IMR-90 (cell line): ENCODE measurements around the gene GRAMD1C. TPM values are rescaled to one million over a fixed set of nuclear protein-coding genes. Genes with fewer than 3 reads are reported as not detected.

Source experiments
- ATAC-seq: fragments of 200-7000 bp; cut with Tn5 transposase; 2 replicates; pipeline ENCODE4 v1.9.1; 2020; ENCODE audit warnings: low read depth, mild to moderate bottlenecking, moderate library complexity
- BruUV-seq: library from RNA; stranded (reverse); fragments of 400-500 nt; replicated peaks from 2 replicates; lab custom pipeline; 2021; lab: Mats Ljungman, UMichigan
- CTCF ChIA-PET: fragments of 300-600 bp; formaldehyde crosslinking; extraction: SDS; loops from one replicate; lab custom pipeline; 2021; ENCODE audit warnings: antibody characterized with exemption; lab: Yijun Ruan, JAX
- POLR2A ChIA-PET: fragments of 300-600 bp; sonication (Branson Sonifier 250); formaldehyde crosslinking; loops from one replicate; lab custom pipeline; 2022; ENCODE audit warnings: antibody characterized with exemption; ENCODE audit not compliant: unreplicated experiment; lab: Charles Lee
- DNase-seq: peaks from one replicate; pipeline ENCODE4 v3.0.0; 2013
- H2AFZ ChIP-seq: replicated peaks from 2 replicates; pipeline ENCODE3; 2013; ENCODE audit warnings: low read length, mild to moderate bottlenecking; ENCODE audit not compliant: poor library complexity
- H2AK5ac ChIP-seq: 2 replicates; pipeline ENCODE4 v1.6.1; 2013; ENCODE audit warnings: low read depth, low read length, inconsistent platforms
- H2AK9ac ChIP-seq: replicated peaks from 2 replicates; pipeline ENCODE3; 2013; ENCODE audit warnings: mild to moderate bottlenecking, low read depth, low read length, moderate library complexity; ENCODE audit not compliant: poor library complexity
- H2BK120ac ChIP-seq: 2 replicates; pipeline ENCODE4 v1.6.1; 2013; ENCODE audit warnings: low read depth, low read length, inconsistent platforms
- H2BK15ac ChIP-seq: 3 replicates; pipeline ENCODE4 v1.6.1; 2013; ENCODE audit warnings: low read depth, low read length, inconsistent platforms
- H2BK20ac ChIP-seq: 2 replicates; pipeline ENCODE4 v1.6.1; 2013; ENCODE audit warnings: low read depth, mild to moderate bottlenecking, inconsistent platforms, low read length, moderate library complexity
- H2BK5ac ChIP-seq: 2 replicates; pipeline ENCODE4 v1.6.1; 2013; ENCODE audit warnings: mild to moderate bottlenecking, low read depth, low read length, inconsistent platforms; ENCODE audit not compliant: poor library complexity, severe bottlenecking
- H3K14ac ChIP-seq: replicated peaks from 2 replicates; pipeline ENCODE4 v1.6.1; 2013; ENCODE audit warnings: low read depth, low read length, inconsistent platforms
- H3K18ac ChIP-seq: 2 replicates; pipeline ENCODE4 v1.6.1; 2013; ENCODE audit warnings: low read depth, low read length, control low read depth
- H3K23ac ChIP-seq: 2 replicates; pipeline ENCODE4 v1.6.1; 2013; ENCODE audit warnings: low read depth, low read length, inconsistent platforms
- H3K27ac ChIP-seq: 2 replicates; pipeline ENCODE4 v1.5.1; 2013; ENCODE audit warnings: mild to moderate bottlenecking, control low read depth, low read length; ENCODE audit not compliant: insufficient read depth
- H3K27me3 ChIP-seq: 2 replicates; pipeline ENCODE4 v1.6.1; 2013; ENCODE audit warnings: low read length; ENCODE audit not compliant: control insufficient read depth, insufficient read depth
- H3K36me3 ChIP-seq: 2 replicates; pipeline ENCODE4 v1.6.1; 2013; ENCODE audit warnings: low read length, mixed read lengths; ENCODE audit not compliant: control insufficient read depth, insufficient read depth
- H3K4ac ChIP-seq: 2 replicates; pipeline ENCODE4 v1.6.1; 2013; ENCODE audit warnings: low read depth, low read length, inconsistent platforms
- H3K4me1 ChIP-seq: 2 replicates; pipeline ENCODE4 v1.6.1; 2013; ENCODE audit warnings: low read length, mixed read lengths; ENCODE audit not compliant: control insufficient read depth, insufficient read depth
- H3K4me2 ChIP-seq: 2 replicates; pipeline ENCODE4 v1.6.1; 2013; ENCODE audit warnings: low read depth, mild to moderate bottlenecking, control low read depth, low read length, moderate library complexity
- H3K4me3 ChIP-seq: 2 replicates; pipeline ENCODE4 v1.5.1; 2013; ENCODE audit warnings: low read depth, mild to moderate bottlenecking, control low read depth, low read length, moderate library complexity; ENCODE audit not compliant: insufficient read depth
- H3K56ac ChIP-seq: 2 replicates; pipeline ENCODE4 v1.6.1; 2013; ENCODE audit warnings: low read length, inconsistent platforms; ENCODE audit not compliant: insufficient read depth; ENCODE audit errors: extremely low read depth
- H3K79me1 ChIP-seq, 2 experiments: 2 replicates each; pipeline ENCODE4 v1.6.1; 2013; ENCODE audit warnings: low read length in 2 of 2, inconsistent platforms in 1 of 2, low read depth in 1 of 2
- H3K9ac ChIP-seq: 2 replicates; pipeline ENCODE4 v1.6.1; 2013; ENCODE audit warnings: low read depth, low read length, control low read depth
- H3K9me1 ChIP-seq: 2 replicates; pipeline ENCODE4 v1.6.1; 2013; ENCODE audit warnings: low read length, inconsistent platforms; ENCODE audit not compliant: insufficient read depth
- H3K9me3 ChIP-seq: 2 replicates; pipeline ENCODE4 v1.6.1; 2013; ENCODE audit warnings: low read length; ENCODE audit not compliant: control insufficient read depth, insufficient read depth
- H4K20me1 ChIP-seq: 2 replicates; pipeline ENCODE4 v1.6.1; 2013; ENCODE audit warnings: low read length, inconsistent platforms; ENCODE audit not compliant: insufficient read depth
- H4K5ac ChIP-seq: 2 replicates; pipeline ENCODE4 v1.6.1; 2013; ENCODE audit warnings: mild to moderate bottlenecking, low read depth, low read length, control low read depth
- H4K8ac ChIP-seq, 2 experiments: 2 replicates each; pipeline ENCODE4 v1.6.1; 2013; ENCODE audit warnings: low read depth in 2 of 2, low read length in 2 of 2, control low read depth in 1 of 2, inconsistent platforms in 1 of 2
- H4K91ac ChIP-seq: 2 replicates; pipeline ENCODE4 v1.6.1; 2013; ENCODE audit warnings: low read depth, low read length, inconsistent platforms; ENCODE audit not compliant: insufficient read depth
- BHLHE40 ChIP-seq: fragments of 150-350 bp; IDR thresholded peaks from 2 replicates; pipeline ENCODE4 v1.6.1; 2016; ENCODE audit warnings: mild to moderate bottlenecking, low read depth, low read length
- CHD1 ChIP-seq: IDR thresholded peaks from 2 replicates; pipeline ENCODE4 v1.6.1; 2012; ENCODE audit warnings: low read depth, low read length, improper control_type of control experiment
- FOS ChIP-seq: fragments of 150-350 bp; IDR thresholded peaks from 2 replicates; pipeline ENCODE4 v1.6.1; 2016; ENCODE audit warnings: low read depth, low read length
- MXI1 ChIP-seq: IDR thresholded peaks from 2 replicates; pipeline ENCODE4 v1.6.1; 2012; ENCODE audit warnings: low read depth, mild to moderate bottlenecking, low read length, moderate library complexity, borderline replicate concordance
- NFE2L2 ChIP-seq: fragments of 150-350 bp; IDR thresholded peaks from 2 replicates; pipeline ENCODE4 v1.6.1; 2016; ENCODE audit warnings: low read depth, mild to moderate bottlenecking, low read length
- RAD21 ChIP-seq: IDR thresholded peaks from 2 replicates; pipeline ENCODE4 v1.6.1; 2012; ENCODE audit warnings: low read length, improper control_type of control experiment
- RCOR1 ChIP-seq: IDR thresholded peaks from 2 replicates; pipeline ENCODE4 v1.6.1; 2012; ENCODE audit warnings: mild to moderate bottlenecking, low read length, improper control_type of control experiment; ENCODE audit not compliant: insufficient replicate concordance
- SMC3 ChIP-seq: fragments of 150-350 bp; IDR thresholded peaks from 2 replicates; pipeline ENCODE4 v1.6.1; 2016; ENCODE audit warnings: low read depth, mild to moderate bottlenecking, antibody characterized with exemption, low read length, moderate library complexity
- WGBS, 2 experiments: methylation state at CpG; one replicate each; pipeline versions ENCODE4 v1.1.5 to v1.1.7; 2013; ENCODE audit warnings: missing lambda C conversion rate in 2 of 2; ENCODE audit not compliant: insufficient read length in 1 of 2; ENCODE audit errors: extremely low coverage in 2 of 2; 5-methylcytosine and 5-hydroxymethylcytosine counted together
- dilution Hi-C: fragments of 300-500 bp; cut with HindIII; formaldehyde crosslinking; loops from one replicate; pipeline ENCODE4 v1.14.3; 2018; ENCODE audit warnings: low sequenced_read_pairs; ENCODE audit not compliant: unreplicated experiment
- in situ Hi-C: fragments of 300-500 bp; cut with MboI; formaldehyde crosslinking; loops from 3 replicates; pipeline ENCODE4 v1.14.3; 2019; ENCODE audit warnings: low sequenced_read_pairs, inconsistent platforms, mixed read lengths
- intact Hi-C: fragments of 100-400 bp; cut with micrococcal nuclease; formaldehyde crosslinking; loops from 2 replicates; pipeline ENCODE4 v1.10.0; 2022
- polyA plus RNA-seq, 3 experiments: library from polyadenylated mRNA; depleted of rRNA; stranded (reverse); fragments of >200 nt; gene quantifications; 2 replicates each; pipeline ENCODE4 v1.2.3, GENCODE V29; 2012; ENCODE audit warnings: low replicate concordance in 1 of 3
- total RNA-seq: library from RNA; depleted of rRNA; stranded (reverse); fragments of >200 nt; gene quantifications from 2 replicates; pipeline ENCODE4 v1.2.3, GENCODE V29; 2012
- TF ChIP-seq, protein P1 (sequence below): conservative IDR thresholded peaks from 2 replicates; pipeline ENCODE4 v1.5.1; 2012; ENCODE audit warnings: mild to moderate bottlenecking, low read depth, low read length, improper control_type of control experiment

Gene GRAMD1C
- total and polyA plus RNA-seq, 2 of the 4 experiments (the other 2 are of a cell fraction), result 2.5 to 5.0 TPM

DNA sequence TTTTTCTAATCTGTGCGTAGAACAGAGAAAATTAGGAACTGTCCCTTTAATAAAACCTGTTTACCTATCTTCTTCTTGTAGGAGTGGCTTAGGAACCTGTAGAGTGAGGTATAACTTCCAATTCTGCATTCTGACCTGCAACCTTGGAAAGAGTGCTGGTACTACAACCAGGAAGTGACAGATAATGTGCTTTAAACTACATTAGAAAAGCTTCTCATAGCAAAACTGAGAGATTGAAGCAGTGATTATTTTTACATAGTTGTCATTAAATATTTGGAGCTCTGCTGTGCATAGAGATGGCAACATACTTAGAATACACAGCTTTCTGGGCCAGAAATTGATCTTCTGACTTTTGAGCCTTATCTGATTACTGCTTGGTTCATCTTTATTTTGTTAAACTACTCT, 58.8 kb downstream of the GRAMD1C start:
- TF ChIP-seq BHLHE40 (no peak), RCOR1 (no peak), MXI1 (no peak), NFE2L2 (no peak), RAD21 (no peak), FOS (no peak), CHD1 (no peak), SMC3 (no peak)
- TF ChIP-seq, protein P1, sequence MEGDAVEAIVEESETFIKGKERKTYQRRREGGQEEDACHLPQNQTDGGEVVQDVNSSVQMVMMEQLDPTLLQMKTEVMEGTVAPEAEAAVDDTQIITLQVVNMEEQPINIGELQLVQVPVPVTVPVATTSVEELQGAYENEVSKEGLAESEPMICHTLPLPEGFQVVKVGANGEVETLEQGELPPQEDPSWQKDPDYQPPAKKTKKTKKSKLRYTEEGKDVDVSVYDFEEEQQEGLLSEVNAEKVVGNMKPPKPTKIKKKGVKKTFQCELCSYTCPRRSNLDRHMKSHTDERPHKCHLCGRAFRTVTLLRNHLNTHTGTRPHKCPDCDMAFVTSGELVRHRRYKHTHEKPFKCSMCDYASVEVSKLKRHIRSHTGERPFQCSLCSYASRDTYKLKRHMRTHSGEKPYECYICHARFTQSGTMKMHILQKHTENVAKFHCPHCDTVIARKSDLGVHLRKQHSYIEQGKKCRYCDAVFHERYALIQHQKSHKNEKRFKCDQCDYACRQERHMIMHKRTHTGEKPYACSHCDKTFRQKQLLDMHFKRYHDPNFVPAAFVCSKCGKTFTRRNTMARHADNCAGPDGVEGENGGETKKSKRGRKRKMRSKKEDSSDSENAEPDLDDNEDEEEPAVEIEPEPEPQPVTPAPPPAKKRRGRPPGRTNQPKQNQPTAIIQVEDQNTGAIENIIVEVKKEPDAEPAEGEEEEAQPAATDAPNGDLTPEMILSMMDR, result no peak
- dilution Hi-C loops (no loop called here), intact Hi-C loops (no loop called here), in situ Hi-C loops (no loop called here)
- no TSS peak for BruUV-seq
- H3K18ac ChIP-seq, result no peak overlapping the region
- H3K14ac ChIP-seq, result no peak overlapping the region
- no peak overlapping the region for H2BK120ac ChIP-seq
- POLR2A ChIA-PET, result no interaction called here
- ATAC-seq (no peak), DNase-seq (no peak)
- H3K27ac ChIP-seq, result no peak overlapping the region
- CTCF ChIA-PET, result interaction anchor here (1.0 kb wide), 1 partner anchor 52 kb away, joined by 4 read pairs; no protein-coding TSS in a partner anchor
- no peak overlapping the region for H2AK5ac ChIP-seq
- no peak overlapping the region for H4K5ac ChIP-seq
- H2BK20ac ChIP-seq, result no peak overlapping the region
- H2AK9ac ChIP-seq, result no peak overlapping the region
- H2BK5ac ChIP-seq, result no peak overlapping the region
- H4K8ac ChIP-seq, result no peak overlapping the region
- peak overlapping the region; percentile 65; the same call in 1 of the 2 replicates for H3K4me2 ChIP-seq
- H3K27me3 ChIP-seq, result no peaks in the 10 kb centered on the region
- H4K20me1 ChIP-seq, result no peaks in the 10 kb centered on the region
- no peaks in the 10 kb centered on the region for H3K9me3 ChIP-seq
- H2AFZ ChIP-seq, result no peak overlapping the region
- no CpG with 5 or more reads among the region's 1 CpG for WGBS, 2 experiments
- no peak overlapping the region for H3K23ac ChIP-seq
- H3K36me3 ChIP-seq, result no peaks in the 10 kb centered on the region
- no peak overlapping the region for H2BK15ac ChIP-seq
- H3K56ac ChIP-seq, result no peak overlapping the region
- H3K9ac ChIP-seq, result no peak overlapping the region
- H3K79me1 ChIP-seq, result no peaks in the 10 kb centered on the region
- no peak overlapping the region for H3K4me3 ChIP-seq
- no peak overlapping the region for H3K4ac ChIP-seq
- no peak overlapping the region for H4K91ac ChIP-seq
- H3K4me1 ChIP-seq, result no peaks in the 10 kb centered on the region
- H3K9me1 ChIP-seq, result no peaks in the 10 kb centered on the region
